Measurements from ENCODE around the gene NPPA. TPM values are rescaled to one million over a fixed set of nuclear protein-coding genes. Genes with fewer than 3 reads are reported as not detected.

The NPPA gene
- total RNA-seq, 4 donors from 2014 or later = not detected

DNA sequence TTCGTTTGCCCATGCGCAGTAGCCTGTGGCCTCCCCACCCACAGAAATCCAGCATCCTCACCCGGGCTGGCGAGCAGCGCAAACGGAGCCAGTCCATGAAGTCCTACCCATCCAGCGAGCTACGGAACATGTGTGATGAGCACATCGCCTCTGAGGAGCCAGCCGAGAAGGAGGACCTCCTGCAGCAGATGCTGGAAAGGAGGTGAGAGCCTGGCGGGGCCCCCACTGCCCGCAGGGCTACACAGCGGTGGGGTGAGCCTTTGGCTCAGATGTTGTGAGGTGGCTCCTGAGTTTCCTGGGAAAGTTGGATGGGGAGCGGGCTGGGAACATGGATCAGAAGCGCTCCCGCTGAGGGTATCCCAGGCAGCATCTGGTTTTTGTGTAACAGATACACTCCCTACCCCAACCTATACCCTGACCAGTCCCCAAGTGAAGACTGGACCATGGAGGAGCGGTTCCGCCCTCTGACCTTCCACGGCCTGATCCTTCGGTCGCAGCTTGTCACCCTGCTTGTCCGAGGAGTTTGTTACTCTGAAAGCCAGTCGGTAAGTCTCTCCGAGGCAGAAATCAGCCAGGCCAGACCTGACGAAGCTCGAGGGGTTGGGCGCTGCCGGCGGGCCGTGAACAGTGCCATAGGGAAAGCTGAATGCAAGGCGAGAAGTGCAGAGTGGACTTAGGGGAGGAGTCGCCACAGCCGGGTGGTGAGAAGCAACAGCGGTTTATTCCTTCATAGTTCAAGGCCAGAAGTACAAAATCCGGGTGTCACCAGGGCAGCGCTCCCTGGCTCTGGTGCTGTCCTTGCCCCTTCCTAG, 10.4 kb downstream of the NPPA start:
- TF ChIP-seq POLR2A (IDR thresholded peaks at IDR 0.05) (no peak), EP300 (IDR thresholded peaks at IDR 0.05) (no peak), POLR2AphosphoS5 (IDR thresholded peaks at IDR 0.05) (no peak)
- TF ChIP-seq, protein P1, sequence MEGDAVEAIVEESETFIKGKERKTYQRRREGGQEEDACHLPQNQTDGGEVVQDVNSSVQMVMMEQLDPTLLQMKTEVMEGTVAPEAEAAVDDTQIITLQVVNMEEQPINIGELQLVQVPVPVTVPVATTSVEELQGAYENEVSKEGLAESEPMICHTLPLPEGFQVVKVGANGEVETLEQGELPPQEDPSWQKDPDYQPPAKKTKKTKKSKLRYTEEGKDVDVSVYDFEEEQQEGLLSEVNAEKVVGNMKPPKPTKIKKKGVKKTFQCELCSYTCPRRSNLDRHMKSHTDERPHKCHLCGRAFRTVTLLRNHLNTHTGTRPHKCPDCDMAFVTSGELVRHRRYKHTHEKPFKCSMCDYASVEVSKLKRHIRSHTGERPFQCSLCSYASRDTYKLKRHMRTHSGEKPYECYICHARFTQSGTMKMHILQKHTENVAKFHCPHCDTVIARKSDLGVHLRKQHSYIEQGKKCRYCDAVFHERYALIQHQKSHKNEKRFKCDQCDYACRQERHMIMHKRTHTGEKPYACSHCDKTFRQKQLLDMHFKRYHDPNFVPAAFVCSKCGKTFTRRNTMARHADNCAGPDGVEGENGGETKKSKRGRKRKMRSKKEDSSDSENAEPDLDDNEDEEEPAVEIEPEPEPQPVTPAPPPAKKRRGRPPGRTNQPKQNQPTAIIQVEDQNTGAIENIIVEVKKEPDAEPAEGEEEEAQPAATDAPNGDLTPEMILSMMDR (IDR thresholded peaks at IDR 0.05) = no peak
- Histone ChIP-seq H3K36me3 (peaks cover 100% of the 10 kb centered on the region), H3K4me1 (no peaks in the 10 kb centered on the region), H3K27ac (no peak overlapping the region), H3K4me3 (no peak overlapping the region), H3K27me3 (no peaks in the 10 kb centered on the region), H3K9me3 (no peaks in the 10 kb centered on the region)
- 84% methylated on average over 26 of the region's 36 CpGs for WGBS
- no peak for DNase-seq (ENCODE audit: low spot score in 2 of 2)

DNA sequence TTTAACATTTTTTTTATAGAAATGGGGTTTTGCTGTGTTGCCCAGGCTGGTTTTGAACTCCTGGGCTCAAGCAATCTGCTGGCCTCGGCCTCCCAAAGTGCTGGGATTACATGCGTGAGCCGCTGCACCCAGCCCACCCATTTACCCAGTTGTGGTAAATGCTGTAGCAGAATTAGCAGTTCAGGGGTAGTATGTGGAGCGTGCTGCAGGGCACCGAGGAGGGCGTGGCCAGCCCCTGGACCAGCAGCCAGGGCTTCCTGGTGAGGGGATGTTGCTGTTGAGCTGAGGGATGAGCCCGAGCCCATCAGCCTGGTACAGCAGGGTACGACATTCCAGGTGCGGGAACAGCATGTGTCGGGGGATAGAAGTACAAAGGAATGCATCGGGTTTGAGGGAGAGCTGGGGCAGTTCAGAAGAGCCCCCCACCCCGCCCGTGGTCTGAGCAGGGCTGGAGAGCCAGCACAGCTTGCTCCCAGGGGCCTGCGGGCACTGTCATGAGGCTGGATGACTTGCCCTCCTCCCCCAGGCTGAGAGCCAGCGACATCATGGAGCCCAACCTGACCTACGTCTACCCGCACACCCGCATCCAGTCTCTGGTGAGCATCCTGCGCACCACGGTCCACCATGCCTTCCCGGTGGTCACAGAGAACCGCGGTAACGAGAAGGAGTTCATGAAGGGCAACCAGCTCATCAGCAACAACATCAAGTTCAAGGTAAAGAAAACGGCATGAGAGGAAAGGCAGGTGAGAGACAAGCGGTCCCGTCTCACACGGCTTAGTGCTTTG, 11.9 kb downstream of the NPPA start:
- H3K27ac ChIP-seq = no peak overlapping the region
- no peaks in the 10 kb centered on the region for H3K4me1 ChIP-seq
- 96% methylated on average over 23 of the region's 28 CpGs for WGBS
- H3K9me3 ChIP-seq = no peaks in the 10 kb centered on the region
- no peak overlapping the region for H3K4me3 ChIP-seq
- H3K27me3 ChIP-seq = no peaks in the 10 kb centered on the region
- peaks cover 100% of the 10 kb centered on the region for H3K36me3 ChIP-seq
- no peak for DNase-seq (ENCODE audit: low spot score in 2 of 2)
- TF ChIP-seq POLR2AphosphoS5 (IDR thresholded peaks at IDR 0.05) (no peak), EP300 (IDR thresholded peaks at IDR 0.05) (no peak), POLR2A (IDR thresholded peaks at IDR 0.05) (no peak)
- TF ChIP-seq, protein P1 (IDR thresholded peaks at IDR 0.05) = no peak

DNA sequence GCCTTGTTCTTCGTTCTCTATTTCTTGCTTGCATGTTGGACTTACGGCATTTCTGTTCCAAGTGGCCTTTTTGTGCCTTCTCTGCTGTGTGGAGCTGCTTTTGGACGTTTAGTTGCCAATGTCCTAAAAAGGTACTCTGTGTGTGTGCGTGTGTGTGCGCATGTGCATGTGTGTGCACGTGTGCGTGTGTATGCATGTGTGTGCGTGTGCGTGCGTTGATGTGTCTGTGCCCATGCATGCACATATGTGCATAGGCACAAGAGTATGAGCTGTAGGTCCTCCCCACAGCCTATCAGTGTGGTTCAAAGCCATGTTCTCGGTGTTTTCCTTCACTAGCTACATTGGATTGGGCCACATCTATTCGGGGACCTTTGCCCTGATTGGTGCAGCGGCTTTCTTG, 13.7 kb downstream of the NPPA start:
- Histone ChIP-seq H3K27me3 (no peaks in the 10 kb centered on the region), H3K4me3 (no peak overlapping the region), H3K9me3 (no peaks in the 10 kb centered on the region), H3K27ac (no peak overlapping the region), H3K36me3 (peaks cover 98% of the 10 kb centered on the region), H3K4me1 (no peaks in the 10 kb centered on the region)
- DNase-seq (ENCODE audit: low spot score in 2 of 2) = no peak
- TF ChIP-seq POLR2AphosphoS5 (IDR thresholded peaks at IDR 0.05) (no peak), POLR2A (IDR thresholded peaks at IDR 0.05) (no peak), EP300 (IDR thresholded peaks at IDR 0.05) (no peak)
- TF ChIP-seq, protein P1 (IDR thresholded peaks at IDR 0.05) = no peak
- 96% methylated on average over 12 of the region's 13 CpGs for WGBS

DNA sequence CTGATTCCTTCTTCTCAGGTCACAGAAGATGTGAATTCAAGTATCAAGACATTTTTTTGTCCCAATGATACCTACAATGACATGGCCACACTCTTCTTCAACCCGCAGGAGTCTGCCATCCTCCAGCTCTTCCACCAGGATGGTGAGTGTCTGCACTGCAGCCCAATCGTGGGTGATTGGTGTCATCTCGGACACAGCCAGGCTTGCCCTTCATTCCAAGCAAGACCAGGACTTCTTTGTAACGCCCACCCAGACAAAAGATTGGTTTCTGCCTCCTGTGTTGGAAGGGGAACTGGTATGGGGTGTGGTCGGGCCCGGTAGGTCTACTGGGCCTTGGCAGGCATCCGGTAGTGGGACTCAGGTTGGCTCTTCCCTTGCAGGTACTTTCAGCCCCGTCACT, 14.1 kb downstream of the NPPA start:
- Histone ChIP-seq H3K36me3 (peaks cover 98% of the 10 kb centered on the region), H3K4me1 (no peaks in the 10 kb centered on the region), H3K27me3 (no peaks in the 10 kb centered on the region), H3K9me3 (no peaks in the 10 kb centered on the region), H3K27ac (no peak overlapping the region), H3K4me3 (no peak overlapping the region)
- WGBS = 90% methylated on average over 8 of the region's 8 CpGs
- TF ChIP-seq EP300 (IDR thresholded peaks at IDR 0.05) (no peak), POLR2AphosphoS5 (IDR thresholded peaks at IDR 0.05) (no peak), POLR2A (IDR thresholded peaks at IDR 0.05) (no peak)
- TF ChIP-seq, protein P1 (IDR thresholded peaks at IDR 0.05) = no peak
- DNase-seq (ENCODE audit: low spot score in 2 of 2) = no peak

Measured in suprapubic skin (tissue), 4 donors.